NCI-H2107 (cell line): ENCODE measurements around the gene BBC3.

ENCODE experiments used
- DNase-seq: peaks from one replicate; lab custom pipeline; 2025; lab: John Stamatoyannopoulos, UW

Gene BBC3

DNA sequence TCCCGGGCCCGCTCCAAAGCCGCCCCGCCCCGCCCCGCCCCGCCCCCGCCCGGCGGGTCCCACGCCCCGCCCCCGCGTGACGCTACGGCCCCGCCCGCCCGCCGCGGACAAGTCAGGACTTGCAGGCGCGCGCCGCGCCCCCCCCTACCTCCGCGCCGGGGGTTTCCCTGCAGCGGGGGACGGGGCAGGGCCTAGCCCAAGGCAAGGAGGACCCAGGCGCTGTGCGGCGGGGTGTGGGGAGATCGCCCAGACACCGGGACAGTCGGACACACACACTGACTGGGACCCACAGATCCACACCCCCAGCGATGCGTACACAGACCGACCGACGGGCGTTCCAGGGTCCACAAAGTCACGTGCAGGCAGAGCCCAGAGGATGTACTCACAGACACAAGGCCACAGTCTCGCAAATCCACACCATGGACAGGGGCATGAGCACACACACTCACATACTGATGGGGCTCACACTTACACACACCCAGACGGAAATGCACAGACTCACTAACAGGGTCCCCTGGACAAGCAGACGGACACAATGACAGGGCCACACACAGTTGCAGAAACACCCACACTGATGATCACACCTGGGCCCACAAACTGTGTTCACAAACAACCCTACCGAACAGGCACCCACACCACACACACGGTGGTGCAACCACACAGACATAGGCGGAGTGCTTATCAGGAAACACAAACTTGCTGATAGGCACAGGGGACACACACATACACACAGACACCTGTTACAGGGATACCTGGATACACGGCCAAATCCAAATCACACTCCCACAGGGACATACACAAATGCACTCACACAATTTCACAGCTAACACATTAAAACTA is 436 bp upstream of the BBC3 start:
- peak; percentile 16 for DNase-seq

DNA sequence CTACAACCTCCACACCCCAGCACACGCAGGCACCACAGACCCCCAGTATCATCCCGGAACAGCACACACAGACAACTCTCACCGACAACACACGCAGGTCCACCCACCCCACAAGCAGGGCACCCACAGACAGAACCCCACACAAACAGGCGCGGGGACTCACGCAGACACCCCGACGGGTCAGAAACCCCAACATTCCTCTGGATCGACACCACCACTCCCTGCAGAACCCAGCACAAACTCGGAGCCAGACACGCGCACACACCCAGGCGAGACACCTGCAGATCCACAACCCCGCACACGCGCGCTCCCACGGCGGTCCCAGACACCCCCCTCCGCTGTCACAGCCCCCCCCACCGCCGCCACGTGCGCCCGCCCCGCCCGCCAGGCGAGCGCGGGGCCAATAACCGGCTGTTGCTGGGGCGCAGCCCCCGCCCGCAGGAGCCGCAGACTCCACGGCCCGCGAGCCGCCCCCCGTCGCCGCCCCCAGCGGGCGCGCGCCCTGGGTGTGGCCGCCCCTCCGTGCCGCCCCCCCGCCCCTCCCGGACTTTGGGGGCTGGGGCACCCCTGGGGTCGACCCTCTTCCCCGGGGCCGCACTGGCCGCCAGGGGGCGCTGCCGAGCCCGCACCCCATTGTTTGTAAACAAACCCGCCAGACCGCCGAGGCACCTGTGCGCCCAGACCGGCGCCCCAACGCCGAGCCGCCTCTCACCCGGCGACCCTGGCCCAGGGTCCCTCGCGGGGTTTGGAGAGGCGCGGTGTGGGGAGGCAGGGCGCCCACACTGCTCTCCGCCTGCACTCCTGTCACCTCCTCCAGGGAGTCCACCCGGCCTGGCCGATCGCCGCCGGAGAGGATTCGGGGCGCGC is 712 bp downstream of the BBC3 start:
- DNase-seq, result no peak

DNA sequence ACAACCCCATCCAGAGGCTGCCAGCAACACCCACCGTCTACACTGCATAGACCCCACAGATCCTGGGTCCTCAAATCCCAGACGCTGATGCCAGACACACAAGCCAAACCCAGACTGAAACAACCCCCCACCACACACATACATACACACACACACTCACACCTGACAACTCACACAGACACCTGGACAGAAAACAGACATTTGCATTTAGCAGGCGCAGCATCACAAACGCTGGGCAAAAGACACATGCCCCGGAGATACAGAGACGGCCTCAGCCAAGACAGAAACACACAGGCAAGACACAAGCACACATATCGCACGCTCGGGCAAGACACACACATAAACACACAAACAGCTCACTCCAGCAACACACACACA is 1.3 kb downstream of the BBC3 start:
- DNase-seq, result no peak

DNA sequence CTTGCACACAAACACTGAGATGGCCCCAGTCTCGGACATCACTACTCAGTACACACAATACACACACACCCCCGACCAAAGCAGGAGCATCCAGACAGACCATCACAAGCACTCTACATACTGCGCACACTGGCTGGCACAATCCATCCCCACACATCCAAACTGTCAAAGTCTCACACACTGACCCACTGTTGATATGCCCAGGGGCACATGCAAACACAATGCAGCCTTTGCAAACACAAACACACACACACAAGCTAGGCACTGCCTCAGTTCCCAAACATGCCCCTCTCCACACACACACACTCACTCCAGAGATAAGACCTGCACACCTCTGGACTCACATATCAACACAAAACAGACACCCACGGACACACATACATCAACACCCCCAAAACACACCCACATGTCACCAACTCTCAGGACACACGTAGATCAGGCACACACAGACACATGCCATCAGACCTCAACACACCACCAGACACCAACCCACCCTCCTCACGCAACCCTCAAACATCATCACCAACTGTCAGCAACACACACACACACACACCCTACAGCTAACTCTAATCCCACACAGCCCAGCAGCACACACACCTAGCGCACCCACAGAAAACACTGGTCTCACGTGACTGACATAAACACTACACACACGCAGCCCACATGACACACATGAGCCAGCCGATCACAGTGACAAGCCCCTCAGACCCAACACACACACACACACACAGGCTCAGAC is 1.9 kb downstream of the BBC3 start:
- DNase-seq, result no peak

DNA sequence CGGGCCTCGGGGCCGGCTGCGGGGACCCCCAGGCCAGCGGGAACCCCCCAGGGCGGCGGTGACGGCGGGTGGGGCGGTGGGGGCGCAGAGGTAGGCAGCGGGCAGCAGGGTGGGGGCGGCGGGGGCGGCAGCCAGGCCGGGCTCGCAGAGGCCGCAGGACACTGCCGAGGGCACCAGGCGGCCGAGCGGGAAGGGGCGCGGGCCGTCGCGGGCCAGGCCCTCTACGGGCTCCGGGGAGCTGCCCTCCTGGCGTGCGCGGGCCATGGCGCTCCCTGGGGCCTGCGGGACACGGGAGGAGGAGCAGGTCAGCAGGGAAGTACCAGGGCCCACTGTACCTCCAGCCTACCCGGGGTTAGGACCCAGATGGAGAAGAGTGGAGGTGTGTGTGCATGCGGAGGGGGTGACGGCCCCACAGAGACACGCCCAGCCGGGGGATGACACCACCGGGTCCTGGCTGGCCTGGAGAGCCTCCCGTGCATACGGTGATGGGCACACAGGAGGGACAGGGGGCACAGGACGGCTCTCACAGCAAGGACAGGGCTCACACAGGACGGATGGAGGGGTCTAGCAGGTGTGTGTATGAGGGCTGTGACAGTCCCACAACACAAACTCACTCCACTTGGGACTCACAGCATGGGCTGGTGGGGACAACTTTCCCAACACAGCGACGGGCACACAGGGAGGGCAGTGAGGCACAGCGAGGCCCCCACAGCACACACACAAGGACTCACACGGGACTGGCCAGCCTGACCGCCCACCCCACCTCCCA is 2.6 kb downstream of the BBC3 start:
- no peak for DNase-seq

DNA sequence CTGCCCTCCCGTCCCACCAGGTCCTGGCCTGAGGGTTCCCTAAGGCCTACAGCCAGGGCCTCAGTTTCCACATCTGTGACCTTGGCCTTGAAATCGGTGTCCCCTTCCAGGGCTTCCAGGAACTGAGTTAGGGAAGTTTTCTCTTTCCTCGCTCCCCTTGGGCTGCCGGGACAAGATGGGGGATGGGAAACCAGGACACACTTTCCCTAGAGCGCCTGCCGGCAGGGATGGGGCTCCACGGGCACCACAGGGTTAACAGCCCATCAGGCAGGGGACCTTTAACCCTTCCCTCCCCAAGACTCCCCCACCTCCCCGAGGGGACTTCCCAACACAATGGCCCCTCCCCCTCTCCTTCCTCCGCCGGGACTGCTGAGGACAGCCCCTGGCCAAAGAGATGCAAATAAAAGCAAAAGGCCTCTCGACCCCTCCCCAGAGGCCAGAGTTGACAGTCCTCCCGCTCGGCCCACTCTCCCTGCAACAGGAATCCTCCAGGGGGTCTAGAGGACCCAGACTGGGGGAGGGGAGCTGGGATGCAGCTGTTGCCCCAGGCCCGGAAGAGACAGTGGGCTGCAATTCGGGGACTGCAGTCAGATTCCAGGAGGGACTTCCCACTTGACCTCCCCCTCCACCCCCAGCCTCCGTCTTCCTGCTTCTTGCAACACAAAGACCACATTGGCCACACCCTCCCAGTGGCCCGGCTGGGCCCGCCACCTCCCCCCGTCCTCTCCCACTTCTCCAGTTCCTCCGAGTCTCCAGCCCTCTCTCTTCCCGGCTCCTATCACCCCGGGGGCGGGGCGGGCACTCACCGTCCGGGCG is 3.4 kb downstream of the BBC3 start:
- no peak for DNase-seq

DNA sequence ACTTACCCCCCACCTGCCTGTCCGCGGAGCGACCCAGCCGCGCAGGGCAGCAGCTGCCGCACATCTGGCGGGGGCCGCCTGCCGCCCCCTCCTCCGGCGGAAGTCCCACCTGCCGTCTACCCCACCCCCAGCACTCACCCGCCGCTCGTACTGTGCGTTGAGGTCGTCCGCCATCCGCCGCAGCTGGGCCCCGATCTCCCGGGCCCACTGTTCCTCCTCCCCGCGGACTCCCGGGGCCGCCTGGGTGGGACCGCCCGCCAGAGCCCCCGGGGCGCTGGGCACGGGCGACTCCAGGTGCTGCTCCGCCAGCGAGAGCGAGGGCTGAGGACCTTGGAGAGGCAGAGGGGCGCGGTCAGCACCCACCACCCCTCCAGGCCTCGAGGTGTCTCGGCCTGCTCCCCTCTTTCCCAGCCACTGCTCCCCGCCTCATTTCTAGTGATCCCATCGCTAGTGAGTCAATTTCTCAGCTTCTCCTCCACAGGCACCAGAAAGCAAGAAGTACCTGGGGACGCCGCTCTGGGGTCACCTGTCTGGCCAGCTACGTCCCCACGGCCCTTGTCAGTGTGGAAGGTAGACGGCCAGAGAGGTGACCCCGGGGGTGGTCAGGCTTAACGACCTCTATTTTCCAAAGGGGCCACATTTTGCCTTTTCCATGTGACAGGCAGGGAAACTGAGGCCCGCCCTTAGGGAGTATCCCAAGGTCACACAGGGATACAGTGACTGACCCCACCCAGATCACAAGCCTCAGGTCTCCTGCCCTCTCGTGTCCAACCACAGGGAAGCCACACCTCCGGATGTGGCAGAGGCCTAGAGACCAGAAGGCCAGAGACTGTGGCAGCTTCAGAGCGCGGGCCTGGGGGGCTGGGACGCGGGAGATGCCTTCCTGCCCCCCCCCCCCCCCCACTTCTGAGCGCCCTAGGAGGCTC is 4.3 kb downstream of the BBC3 start:
- no peak for DNase-seq

DNA sequence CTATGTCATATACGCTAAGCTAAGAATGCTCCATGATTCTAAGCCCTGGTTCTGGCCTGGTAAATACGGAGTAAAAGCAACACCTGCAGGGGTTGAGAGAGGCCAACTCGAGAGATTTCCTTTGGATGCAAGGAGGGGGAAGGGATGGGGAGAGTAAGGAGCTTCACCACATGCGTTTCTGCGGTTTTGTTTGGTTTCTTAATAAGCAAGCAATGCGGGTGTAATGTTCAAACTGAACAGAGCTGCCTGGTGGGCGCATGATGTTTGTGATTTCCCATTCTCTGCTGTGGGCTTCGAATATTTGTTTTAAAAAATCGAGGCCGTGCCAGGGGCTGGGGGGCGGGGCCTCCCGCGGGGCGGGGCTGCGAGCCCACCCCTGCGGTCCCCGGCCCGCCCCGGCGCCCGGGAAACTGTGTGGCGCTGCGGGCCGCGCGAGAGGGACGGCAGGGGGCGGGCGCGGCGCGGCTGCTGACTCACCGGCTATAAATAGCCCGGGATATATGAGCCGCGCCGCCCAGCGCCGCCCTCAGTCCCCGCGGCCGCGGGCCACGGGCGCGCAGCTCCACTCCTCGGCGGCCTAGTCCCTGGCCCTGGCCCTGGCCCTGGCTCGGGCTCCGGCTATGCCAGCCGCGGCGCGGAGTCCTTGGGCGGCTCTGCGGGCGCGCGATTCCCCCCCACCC is 5.1 kb downstream of the BBC3 start:
- DNase-seq, result peak; percentile 80

DNA sequence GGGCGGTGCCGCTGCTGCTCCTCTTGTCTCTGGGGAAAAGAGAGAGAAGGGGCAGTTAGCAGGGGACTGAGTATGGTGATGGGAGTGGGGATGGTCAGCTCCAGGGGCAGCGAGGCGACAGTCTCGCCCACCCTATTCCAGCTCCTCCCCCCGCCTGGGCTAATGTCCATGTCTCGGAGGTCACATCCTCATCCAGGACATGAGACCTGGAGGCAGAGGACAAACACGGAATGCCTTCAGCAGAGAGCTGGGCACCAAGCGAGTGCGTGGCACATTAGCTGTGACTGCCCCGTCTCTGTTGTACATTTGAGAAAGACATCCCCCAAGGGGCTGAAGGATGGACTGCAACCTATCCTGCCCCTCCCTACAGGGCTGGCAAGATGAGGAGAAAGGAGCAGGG is 9.1 kb downstream of the BBC3 start:
- DNase-seq, result no peak

DNA sequence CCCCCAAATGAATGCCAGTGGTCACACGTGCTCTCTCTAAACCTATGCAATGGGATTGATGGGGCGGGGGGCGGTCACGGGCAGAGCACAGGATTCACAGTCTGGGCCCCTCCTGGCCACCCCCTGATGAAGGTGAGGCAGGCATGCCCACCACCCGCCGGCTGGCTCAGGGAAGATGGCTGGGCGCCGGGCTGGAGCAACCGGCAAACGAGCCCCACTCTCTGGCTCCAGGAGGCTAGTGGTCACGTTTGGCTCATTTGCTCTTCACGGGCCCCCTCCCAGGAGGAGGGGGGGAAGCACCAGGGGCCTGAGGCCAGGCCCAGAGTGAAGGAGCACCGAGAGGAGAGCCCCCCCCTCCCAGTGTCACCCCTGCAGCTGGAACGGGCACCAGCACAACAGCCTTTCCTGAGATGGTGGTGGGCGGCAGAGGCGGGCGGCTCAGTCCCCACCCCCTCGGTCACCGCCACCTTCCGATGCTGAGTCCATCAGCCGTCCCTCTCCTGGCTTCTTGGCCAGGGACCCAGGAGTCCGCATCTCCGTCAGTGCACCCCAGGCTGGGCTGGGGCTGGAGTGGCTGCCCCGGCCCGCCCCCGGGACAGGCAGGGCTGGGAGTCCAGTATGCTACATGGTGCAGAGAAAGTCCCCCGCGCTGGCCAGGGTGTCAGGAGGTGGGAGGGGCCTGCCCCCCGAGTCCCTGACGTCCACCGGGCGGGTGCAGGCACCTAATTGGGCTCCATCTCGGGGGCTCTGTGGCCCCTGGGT is 9.7 kb downstream of the BBC3 start:
- DNase-seq, result no peak

DNA sequence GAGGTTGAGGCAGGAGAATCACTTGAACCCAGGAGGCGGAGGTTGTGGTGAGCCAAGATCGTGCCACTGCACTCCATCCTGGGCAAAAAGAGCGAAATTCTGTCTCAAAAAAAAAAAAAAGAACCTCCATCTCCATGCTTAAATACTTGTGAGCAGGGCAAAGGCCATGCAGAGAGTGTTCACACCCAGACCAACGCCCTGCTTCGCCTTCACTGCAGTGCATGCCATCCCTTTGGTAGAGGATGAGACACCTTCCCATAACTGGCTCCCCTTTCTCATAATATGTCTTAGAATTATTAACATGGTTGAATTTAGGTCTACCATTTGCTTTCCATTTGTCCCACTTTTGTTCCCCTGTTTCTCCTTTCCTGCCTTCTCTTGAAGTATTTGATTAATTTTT is 15.4 kb downstream of the BBC3 start:
- DNase-seq, result no peak

DNA sequence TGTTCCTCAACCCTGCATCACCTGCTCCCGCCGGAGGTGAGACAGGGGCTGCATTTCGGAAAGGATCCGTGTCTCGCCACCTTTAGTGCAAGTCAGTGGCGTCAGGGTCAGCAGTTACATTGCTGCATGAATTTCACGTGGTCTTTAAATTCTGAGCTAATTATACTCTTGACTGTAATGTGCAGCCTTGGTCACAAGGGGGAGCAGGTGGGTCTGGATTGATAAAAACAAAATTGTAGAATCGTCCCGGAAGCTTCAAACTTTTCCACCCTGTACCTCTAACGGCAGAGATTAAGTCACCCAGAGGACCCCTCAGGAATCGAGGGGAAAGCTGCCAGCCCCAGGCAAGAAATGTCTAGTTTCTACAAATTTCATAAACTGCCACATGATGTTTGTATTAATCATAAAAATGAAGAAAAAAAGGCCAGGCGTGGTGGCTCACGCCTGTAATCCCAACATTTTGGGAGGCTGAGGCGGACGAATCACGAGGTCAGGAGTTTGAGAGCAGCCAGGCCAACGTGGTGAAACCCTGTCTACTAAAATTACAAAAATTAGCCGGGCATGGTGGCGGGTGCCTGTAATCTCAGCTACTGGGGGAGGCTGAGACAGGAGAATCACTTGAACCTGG is 20.2 kb downstream of the BBC3 start:
- peak; percentile 26 for DNase-seq

DNA sequence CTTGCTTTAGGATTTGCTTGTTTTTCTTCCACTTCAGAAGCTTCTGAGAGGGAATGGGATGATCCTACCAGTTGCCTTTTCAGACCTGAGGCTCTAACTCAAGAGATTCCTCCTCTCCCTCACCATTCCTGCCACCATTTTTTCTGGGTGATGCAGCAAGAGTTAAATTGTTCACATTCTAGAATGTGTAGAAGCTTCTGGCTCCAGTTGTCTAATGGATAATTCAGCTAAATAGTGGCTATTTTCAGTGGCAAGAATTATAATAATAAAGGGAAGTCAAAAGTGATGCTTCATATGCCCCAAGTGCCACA is 20.9 kb downstream of the BBC3 start:
- DNase-seq, result no peak

DNA sequence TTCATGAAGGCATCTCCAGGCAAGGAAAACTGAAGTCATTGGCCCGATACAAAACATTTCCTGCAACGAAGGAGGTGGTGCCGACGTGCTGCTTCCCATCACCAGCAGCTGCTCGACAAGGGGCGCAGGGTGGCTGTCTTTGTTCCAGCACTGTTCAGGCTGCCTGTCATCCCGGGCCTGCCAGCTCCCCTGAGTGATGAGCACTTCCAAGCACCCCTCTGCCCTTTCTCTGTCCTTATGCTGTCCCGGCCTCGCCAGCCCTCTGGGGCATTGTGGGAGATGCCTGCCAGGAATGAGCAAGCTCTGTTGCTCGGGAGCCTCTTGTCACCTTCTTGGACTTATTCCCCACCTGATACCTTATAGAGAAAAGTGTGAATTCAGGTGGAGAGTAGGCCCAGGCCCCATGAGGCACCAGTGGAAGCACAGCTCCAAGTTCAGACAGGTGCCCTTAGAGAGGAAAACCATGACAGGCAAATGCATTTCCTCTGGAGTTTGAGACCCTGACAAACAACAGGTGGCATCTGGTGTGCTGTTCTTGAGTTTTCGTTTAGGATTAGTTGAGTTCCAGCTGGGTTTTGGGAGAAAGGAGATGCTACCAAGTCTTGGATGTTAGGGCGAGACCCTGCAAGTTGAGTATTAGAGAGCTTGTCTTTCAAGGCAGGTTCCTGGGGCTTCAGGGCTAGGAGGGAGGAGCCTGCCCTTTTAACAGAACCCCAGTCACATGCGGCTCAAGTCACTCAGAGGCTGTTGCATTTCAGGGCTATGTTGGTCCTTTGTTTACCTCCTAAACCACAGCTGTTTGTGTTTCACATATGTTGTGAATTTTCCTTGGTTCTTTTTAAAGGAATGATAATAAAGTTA is 21.4 kb downstream of the BBC3 start:
- no peak for DNase-seq

DNA sequence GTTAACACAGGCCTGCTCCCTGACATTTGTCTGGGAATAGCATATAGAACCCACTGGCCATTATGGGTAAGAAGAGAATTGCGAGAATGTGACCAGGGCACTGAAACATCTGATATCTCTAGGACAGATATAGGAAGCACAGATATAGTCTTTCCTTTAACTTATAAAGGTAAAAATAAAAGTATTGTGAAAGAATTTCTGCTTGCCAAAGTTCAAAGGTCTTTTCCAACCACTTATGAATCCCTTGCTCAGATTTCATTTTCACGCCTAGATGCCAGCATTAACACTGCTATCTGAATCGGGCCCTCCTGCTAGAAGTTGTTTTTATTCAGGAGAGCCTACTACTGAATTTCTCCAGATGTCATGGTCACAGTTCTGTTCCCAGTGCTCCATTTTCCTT is 27.7 kb downstream of the BBC3 start:
- DNase-seq, result no peak

DNA sequence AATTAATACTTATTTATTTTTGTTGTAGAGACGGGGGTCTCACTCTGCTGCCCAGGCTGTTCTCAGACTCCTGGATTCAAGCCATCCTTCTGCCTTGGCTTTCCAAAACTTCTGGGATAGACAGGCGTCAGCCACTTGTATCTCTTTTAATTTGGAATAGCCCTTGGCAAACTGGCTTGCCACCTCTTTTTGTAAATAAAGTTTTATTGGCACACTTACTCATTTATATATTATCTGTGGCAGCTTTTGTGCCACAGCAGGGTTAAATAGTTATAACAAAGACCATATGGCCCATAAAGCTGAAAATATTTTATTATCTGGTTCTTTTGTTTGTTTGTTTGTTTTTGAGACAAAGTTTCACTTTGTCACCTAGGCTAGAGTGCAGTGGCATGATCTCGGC is 30.5 kb downstream of the BBC3 start:
- DNase-seq, result no peak

DNA sequence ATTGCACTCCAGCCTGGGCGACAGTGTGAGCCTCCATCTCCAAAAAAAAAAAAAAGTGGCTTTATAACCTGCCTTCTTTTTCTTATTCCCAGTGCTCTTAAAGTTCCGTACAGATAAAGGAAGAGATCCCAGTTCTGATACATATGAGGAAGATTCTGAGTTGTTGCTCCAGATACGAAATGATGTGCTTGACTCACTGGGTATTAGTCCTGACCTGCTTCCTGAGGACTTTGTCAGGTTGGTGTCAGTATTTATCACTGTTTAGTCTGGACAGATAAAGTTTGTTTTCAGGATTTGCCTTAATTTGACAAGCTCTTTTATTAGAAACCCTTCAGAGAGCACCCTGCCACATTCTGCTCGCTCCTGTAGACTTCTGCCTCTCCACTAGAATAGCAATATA is 33.9 kb downstream of the BBC3 start:
- DNase-seq, result no peak
